Subcutaneous adipose tissue (tissue), 4 donors: ENCODE measurements around the gene PRPF40A. TPM values are rescaled to one million over a fixed set of nuclear protein-coding genes. Genes with fewer than 3 reads are reported as not detected.

ENCODE experiments used
- CTCF ChIP-seq: fragments of 450-650 bp; IDR thresholded peaks from one replicate; pipeline ENCODE4 v1.5.1; 2016; ENCODE audit warnings: low read depth, mild to moderate bottlenecking, control low read depth, antibody characterized with exemption, moderate library complexity
- total RNA-seq, 4 donors: library from RNA; depleted of rRNA; stranded (reverse); fragments of >200 nt; gene quantifications; one replicate each; pipeline ENCODE4 v1.1.0, GENCODE V29; 2016

PRPF40A gene
- total RNA-seq, result 10 to 100 TPM; 66.7 to 84.5 (median 77.5) TPM

- no peak for TF ChIP-seq CTCF
These were observed at the start of gene PRPF40A for GRCh38 chr2:152717228-152718075. Gene PRPF40A, minus strand, starts transcription at chr2:152717461. Its CDS starts 22 bp downstream, at chr2:152717439.

GRCh38 chr2:152766928-152767327 is 49.7 kb upstream of the PRPF40A start:
- TF ChIP-seq CTCF, result no peak

DNA sequence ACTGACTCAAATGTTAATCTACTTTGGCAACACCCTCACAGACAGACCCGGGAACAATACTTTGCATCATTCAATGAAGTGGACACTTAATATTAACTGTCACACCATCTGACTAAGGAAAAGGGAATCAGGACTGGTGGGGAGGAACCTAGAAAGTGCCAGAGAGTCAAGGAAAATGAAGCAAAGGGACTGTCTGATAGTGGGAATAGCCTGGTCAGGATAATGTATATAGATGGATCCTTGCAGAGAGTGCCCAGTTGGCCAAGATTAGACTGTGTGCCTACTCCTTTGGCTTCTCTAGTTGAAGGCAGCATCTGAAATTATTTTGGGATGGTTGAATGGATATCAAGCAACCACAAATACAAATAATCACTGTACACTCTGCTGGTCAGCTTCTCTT is 46.4 kb upstream of the PRPF40A start:
- no peak for TF ChIP-seq CTCF

DNA sequence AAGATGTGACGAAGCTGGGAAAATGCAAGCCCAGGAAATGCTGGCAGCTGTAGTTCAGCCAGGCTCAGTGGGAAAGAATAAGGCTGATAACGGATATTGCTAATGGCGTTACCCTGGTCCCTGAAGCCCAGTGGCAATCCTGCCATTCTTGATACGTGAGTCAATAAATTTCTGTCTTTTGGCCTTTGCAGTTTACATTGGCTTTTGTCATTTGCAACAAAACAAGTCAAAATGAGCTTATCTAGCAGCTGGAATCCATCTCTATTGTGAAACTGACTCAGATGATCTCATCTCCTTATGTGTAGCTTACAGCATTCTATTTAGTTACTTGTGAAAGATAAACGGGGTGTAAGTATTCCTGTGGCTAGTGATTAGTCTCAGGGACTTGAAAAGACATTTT is 44.9 kb upstream of the PRPF40A start:
- TF ChIP-seq CTCF, result no peak

DNA sequence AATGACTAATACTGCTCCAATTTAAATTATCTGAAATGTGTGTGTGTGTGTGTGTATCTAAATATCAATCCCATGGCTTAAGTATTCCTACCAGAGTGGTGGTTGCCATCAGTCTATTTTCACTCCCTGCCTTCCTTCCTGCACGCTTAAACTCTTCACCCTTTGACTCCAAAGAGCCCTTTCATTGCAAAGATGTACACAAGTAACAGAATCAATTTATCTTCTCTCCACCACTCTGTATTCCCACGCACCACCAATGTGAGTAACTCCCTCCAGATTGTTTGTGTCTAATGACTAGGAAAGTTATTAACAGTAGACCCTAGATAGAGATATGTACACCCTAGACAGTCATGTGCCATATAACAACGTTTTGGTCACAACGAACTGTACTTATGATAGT is 44.0 kb upstream of the PRPF40A start:
- TF ChIP-seq CTCF, result no peak

DNA sequence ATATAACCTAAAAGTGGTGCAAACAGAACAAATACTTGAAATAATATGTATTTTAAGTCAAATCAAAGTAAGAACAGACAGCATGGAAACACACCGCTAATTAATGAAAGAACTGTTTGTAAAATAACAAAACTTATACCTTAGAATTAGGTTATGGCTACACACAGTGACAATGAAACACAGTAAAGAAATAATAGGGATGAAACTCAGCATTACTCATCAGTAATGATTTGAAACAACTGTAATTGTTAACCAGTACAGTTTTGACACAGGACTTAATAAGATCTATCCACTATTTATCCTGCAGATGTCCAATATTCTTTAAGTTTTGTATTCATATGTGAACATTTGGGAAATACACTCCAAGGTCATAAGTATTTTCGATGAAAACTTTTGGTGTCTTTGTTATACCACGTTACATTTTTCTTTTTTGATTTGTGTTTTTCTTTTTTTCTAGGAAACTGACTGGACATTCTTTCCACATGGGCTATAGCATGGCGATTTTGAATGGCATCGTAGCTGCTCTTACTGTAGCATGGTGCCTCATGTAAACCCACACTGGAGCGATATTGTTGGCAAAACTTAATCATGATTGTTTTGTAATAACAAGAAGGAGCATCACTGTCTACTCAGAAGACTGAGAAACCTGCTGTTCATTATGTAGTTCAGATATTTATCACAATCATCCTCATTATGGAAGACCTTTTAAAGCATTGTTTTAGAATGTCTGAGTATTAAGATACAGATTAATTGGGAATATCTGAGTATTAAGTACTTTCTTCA is 42.2 kb upstream of the PRPF40A start:
- TF ChIP-seq CTCF, result no peak

DNA sequence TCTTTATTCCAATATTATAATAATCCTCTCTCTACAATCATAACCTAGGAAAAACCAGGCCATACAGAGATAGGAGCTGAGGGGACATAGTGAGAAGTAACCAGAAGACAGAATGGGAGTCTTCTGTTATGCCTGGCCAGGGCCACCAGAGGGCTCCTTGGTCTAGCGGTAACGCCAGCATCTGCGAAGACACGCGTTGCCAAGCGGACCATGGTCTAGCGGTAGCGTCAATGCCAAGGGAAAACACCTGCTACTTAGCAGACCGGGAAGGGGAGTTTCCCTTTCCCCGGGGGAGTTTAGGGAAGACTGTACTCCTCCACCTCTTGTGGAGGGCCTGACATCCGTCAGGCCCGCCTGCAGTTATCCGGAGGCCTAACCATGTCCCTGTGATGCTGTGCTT is 37.8 kb upstream of the PRPF40A start:
- no peak for TF ChIP-seq CTCF
